KOPT-K1 (cell line): ENCODE data around the gene BACE1-AS.
"Not testable (repeated sequence)": the region's sequence is repeated elsewhere in the genome, so short reads cannot be mapped to it uniquely, and the experiment has no call there.

Experiments
- H3K27ac ChIP-seq: fragments of 200-600 bp; sonication (generic); 2 replicates; pipeline ENCODE4 v1.5.1; 2016; ENCODE audit warnings: antibody characterized with exemption, mild to moderate bottlenecking, low read depth, low read length; ENCODE audit not compliant: poor library complexity, severe bottlenecking
- H3K36me3 ChIP-seq: fragments of 200-600 bp; sonication (generic); 2 replicates; pipeline ENCODE4 v1.5.1; 2017; ENCODE audit warnings: antibody characterized with exemption, mild to moderate bottlenecking, low read length, moderate library complexity; ENCODE audit not compliant: insufficient read depth
- H3K9me3 ChIP-seq: fragments of 200-600 bp; sonication (generic); 2 replicates; pipeline ENCODE4 v1.5.1; 2017; ENCODE audit warnings: antibody characterized with exemption, low read length, mild to moderate bottlenecking; ENCODE audit not compliant: insufficient read depth, poor library complexity, severe bottlenecking

BACE1-AS gene

DNA sequence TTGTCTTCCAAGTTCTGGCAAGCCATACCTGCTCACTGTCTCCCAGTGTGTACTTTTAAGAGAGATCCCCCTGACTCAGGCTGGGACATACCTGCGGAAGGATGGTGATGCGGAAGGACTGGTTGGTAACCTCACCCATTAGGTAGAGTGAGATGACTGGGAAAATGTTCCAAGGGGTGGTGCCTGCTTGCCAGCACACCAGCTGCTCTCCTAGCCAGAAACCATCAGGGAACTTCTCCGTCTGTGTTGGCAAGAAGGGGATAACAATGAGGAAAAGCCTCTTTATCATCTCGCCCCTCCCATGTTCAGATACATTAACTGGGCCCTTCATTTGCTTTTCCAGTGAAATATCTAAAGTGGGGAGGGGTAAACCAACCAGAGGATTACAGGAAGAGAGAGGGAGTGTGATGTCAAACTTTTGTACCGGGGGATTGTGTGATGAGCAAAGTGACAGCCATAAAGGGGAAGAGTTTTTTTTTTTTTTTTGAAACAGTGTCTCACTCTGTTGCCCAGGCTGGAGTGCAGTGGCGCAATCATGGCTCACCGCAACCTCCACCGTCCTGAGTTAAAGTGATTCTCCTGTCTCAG is at the start of gene BACE1-AS:
BACE1-AS (plus strand) TSS at position 538 of the 588 bp plus-strand sequence.
- no peak within 1 kb of the TSS for H3K27ac ChIP-seq
- no peaks in the 10 kb centered on the region for H3K9me3 ChIP-seq
- H3K36me3 ChIP-seq: peaks cover 9% of the 10 kb centered on the region

- Histone ChIP-seq H3K36me3 (peaks cover 71% of the 10 kb centered on the region), H3K27ac (no peak overlapping the region), H3K9me3 (no peaks in the 10 kb centered on the region)
Observed at GRCh38 chr11:117248341-117248740, 42.8 kb upstream of the BACE1-AS start.

- Histone ChIP-seq H3K36me3 (peaks cover 73% of the 10 kb centered on the region), H3K9me3 (no peaks in the 10 kb centered on the region), H3K27ac (no peak overlapping the region)
Observed at GRCh38 chr11:117249571-117249970, 41.6 kb upstream of the BACE1-AS start.

DNA sequence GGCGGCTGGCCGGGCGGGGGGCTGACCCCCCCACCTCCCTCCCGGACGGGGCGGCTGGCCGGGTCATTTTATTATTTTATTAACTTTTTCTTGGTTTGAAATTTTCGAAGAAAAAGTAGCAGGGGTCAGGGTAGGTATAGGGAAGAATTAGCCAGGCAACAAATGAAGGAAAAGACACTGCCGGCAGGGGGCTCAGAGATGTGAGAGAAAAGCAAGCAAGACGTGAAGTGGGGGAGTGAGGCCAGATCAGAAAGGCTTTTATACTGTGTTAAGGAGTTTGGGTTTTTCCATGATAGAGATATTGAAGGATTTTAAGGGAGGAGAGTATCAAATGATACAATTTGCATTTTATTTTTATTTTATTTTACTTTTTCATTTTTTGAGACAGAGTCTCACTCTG is 39.6 kb upstream of the BACE1-AS start:
- peaks cover 67% of the 10 kb centered on the region for H3K36me3 ChIP-seq
- H3K27ac ChIP-seq: no peak overlapping the region
- no peaks in the 10 kb centered on the region for H3K9me3 ChIP-seq

GRCh38 chr11:117255966-117256365 is 35.2 kb upstream of the BACE1-AS start:
- Histone ChIP-seq H3K27ac (no peak overlapping the region), H3K9me3 (no peaks in the 10 kb centered on the region)

GRCh38 chr11:117256573-117256972 is 34.6 kb upstream of the BACE1-AS start:
- no peak overlapping the region for H3K27ac ChIP-seq
- H3K36me3 ChIP-seq: peaks cover 35% of the 10 kb centered on the region
- H3K9me3 ChIP-seq: no peaks in the 10 kb centered on the region

More at GRCh38 chr11:117255966-117256365, 35.2 kb upstream of the BACE1-AS start:
- H3K36me3 ChIP-seq: peaks cover 35% of the 10 kb centered on the region

- H3K9me3 ChIP-seq: no peaks in the 10 kb centered on the region
- H3K36me3 ChIP-seq: peaks cover 27% of the 10 kb centered on the region
- H3K27ac ChIP-seq: no peak overlapping the region
Observed at GRCh38 chr11:117258576-117258975, 32.6 kb upstream of the BACE1-AS start.

DNA sequence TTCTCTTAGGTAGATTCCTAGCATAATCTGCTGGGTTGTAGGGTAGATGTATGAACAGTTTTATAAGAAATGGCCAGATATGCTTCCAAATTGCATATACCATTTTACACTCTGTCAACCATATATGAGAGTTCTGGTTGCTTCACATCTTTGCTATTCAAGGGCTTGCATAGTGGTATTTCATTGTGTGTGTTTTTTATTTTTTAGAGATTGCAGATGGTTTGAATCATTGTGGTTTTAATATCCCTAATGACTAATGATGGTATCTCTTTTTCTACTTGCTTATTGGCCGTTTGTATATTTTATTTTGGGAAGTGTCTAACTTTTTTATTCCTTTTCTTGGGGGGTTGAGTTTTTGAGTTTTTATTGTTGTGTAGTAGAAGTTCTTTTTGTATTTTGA is 31.7 kb upstream of the BACE1-AS start:
- peaks cover 19% of the 10 kb centered on the region; the same call in 1 of the 2 replicates for H3K36me3 ChIP-seq
- no peaks in the 10 kb centered on the region for H3K9me3 ChIP-seq
- no peak overlapping the region for H3K27ac ChIP-seq

DNA sequence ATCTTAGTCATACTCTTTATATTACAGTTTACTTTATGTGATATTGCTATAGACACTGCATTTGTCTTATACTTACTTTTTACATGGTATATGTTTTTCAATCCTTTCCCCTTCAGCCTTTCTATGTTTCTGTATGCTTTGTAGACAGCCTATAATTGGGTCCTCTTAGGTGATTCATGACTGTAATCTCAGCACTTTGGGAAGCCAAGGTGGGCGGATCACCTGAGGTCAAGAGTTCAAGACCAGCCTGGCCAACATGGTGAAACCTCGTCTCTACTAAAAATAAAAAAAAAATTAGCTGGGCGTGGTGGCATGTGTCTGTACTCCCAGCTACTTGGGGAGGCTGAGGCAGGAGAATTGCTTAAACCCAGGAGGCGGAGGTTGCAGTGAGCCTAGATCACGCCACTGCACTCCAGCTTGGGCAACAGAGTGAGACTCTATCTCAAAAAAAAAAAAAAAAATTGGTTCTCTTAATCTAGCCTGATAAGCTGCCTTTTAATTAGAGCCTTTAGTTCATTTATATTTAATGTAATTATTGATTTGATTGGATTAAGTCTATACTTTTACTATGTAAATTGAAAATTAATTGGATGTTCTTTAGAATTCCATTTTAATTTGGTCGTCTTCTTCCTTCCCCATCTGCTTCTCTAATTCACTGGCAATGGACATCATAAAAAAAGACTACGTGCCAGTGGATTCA is 26.4 kb upstream of the BACE1-AS start:
- not testable (repeated sequence) for H3K9me3 ChIP-seq, H3K27ac ChIP-seq
- peaks cover 12% of the 10 kb centered on the region for H3K36me3 ChIP-seq

DNA sequence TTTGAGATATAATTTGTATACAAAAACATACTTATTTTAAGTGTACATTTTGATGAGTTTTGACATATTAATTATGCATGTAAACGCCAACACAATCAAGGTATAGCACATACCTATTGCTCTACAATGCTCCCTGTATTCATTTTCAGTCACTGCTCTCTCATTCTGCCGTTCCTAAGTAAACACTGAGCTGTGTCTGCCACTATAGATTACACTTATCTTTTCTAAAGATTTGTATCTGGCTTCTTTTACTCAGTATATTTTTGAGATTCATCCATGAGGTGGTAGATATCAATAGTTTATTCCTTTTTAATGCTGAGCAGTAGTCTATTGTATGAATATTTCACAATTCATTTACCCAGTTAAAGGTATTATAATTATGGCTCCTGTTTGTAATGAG is 25.4 kb upstream of the BACE1-AS start:
- no peaks in the 10 kb centered on the region for H3K9me3 ChIP-seq
- peaks cover 7% of the 10 kb centered on the region for H3K36me3 ChIP-seq
- no peak overlapping the region for H3K27ac ChIP-seq

DNA sequence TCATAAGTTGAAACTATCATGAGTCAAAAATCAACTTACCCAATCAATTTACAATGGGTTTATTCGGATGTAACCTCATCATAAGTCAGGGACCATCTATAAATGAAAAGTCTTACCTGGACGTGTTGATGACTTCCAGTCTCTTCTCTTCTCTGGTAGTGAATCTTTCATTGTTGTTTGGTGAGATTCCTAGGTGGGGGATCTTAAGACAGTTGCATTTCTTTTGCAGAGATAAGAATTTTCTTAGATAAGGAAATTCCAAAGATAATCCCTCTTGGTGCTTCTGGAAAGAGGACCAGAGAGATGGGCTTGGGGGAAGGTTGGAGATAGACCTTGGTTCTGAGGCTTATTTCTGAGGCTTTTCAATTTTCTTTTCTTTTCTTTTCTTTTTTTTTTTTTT is 21.3 kb upstream of the BACE1-AS start:
- peaks cover 12% of the 10 kb centered on the region for H3K9me3 ChIP-seq
- H3K36me3 ChIP-seq: peaks cover 16% of the 10 kb centered on the region
- H3K27ac ChIP-seq: no peak overlapping the region

- peaks cover 12% of the 10 kb centered on the region for H3K9me3 ChIP-seq
- no peak overlapping the region for H3K27ac ChIP-seq
- H3K36me3 ChIP-seq: peaks cover 14% of the 10 kb centered on the region; the same call in 1 of the 2 replicates
Observed at GRCh38 chr11:117271208-117271607, 19.9 kb upstream of the BACE1-AS start.

- peaks cover 14% of the 10 kb centered on the region; the same call in 1 of the 2 replicates for H3K36me3 ChIP-seq
- not testable (repeated sequence) for H3K27ac ChIP-seq
Observed at GRCh38 chr11:117272175-117272574, 19.0 kb upstream of the BACE1-AS start.

GRCh38 chr11:117273550-117274289 is 17.4 kb upstream of the BACE1-AS start:
- H3K27ac ChIP-seq: no peak overlapping the region

More at GRCh38 chr11:117272175-117272574, 19.0 kb upstream of the BACE1-AS start:
- H3K9me3 ChIP-seq: peaks cover 12% of the 10 kb centered on the region

GRCh38 chr11:117278347-117278746 is 12.8 kb upstream of the BACE1-AS start:
- H3K9me3 ChIP-seq: peaks cover 5% of the 10 kb centered on the region
- no peak overlapping the region for H3K27ac ChIP-seq
- H3K36me3 ChIP-seq: peaks cover 38% of the 10 kb centered on the region

More at GRCh38 chr11:117273550-117274289, 17.4 kb upstream of the BACE1-AS start:
- Histone ChIP-seq H3K36me3 (peaks cover 14% of the 10 kb centered on the region; the same call in 1 of the 2 replicates), H3K9me3 (peaks cover 12% of the 10 kb centered on the region)
